ENCODE results near the gene SEC24A.
"Not testable (repeated sequence)": the region's sequence is repeated elsewhere in the genome, so short reads cannot be mapped to it uniquely, and the experiment has no call there.

SEC24A gene

DNA sequence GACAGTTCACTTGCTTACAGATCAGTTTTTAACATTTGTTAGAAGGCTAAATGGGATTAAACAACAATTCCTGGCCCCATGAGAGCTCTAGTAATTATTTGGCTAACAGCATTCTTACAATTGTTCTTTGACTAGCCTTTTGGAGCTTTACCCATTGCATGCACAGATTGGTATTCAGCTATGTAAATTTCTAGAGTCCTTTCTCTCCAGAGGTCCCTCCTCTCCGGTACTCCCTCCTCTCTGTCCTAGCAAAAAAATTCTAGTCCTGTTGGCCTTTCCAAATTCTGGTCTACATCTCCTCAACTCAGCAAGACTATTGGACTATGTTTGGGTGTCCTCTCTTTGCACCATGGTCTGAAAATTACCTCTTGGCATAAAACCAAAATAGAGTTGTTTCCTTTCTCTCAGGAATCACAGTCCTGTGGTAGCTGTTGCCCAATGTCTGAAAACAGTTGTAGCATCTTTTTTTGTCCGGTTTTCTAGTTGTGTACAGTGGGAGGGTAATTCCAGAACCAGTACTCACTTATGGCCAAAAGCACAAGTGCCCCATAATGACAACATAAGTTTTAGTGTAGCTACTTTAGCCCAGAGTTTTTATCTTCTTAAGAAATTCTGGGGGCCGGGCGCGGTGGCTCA, 34.0 kb upstream of the SEC24A start:
- H3K9me3 ChIP-seq (ENCODE audit: control insufficient read depth, low read length) = no peaks in the 10 kb centered on the region
- no peak overlapping the region for H3K27ac ChIP-seq (ENCODE audit: insufficient read depth, low read length, poor library complexity, severe bottlenecking)
- no peaks in the 10 kb centered on the region for H3K27me3 ChIP-seq (replicated peaks; ENCODE audit: control insufficient read depth, insufficient read depth, low read length, poor library complexity, severe bottlenecking)
- peaks cover 49% of the 10 kb centered on the region for H3K36me3 ChIP-seq (ENCODE audit: control insufficient read depth, insufficient read depth, low read length)
- H3K4me1 ChIP-seq (ENCODE audit: control insufficient read depth, insufficient read depth, low read length, poor library complexity, severe bottlenecking) = no peaks in the 10 kb centered on the region
- H3K4me3 ChIP-seq (ENCODE audit: insufficient read depth, low read depth, low read length, poor library complexity, severe bottlenecking) = no peak overlapping the region
- no peak for DNase-seq

DNA sequence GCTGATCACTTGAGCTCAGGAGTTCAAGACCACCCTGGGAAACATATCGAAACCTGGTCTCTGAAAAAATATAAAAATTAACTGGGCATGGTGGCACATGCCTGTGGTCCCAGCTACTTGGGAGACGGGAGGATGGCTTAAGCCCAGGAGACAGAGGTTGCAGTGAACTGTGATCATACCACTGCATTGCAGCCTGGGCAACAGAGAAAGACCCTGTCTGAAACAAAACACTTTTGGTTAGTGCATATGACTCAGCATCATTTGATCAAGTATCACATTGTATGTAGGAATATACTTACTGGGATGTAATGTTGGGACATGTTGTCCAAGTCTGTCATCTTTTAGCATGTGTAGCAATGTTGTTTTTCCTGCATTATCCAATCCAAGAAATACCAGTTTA, 28.0 kb upstream of the SEC24A start:
- H3K4me3 ChIP-seq (ENCODE audit: insufficient read depth, low read depth, low read length, poor library complexity, severe bottlenecking) = no peak overlapping the region
- H3K9me3 ChIP-seq (ENCODE audit: control insufficient read depth, low read length) = no peaks in the 10 kb centered on the region
- DNase-seq = no peak
- no peak overlapping the region for H3K27ac ChIP-seq (ENCODE audit: insufficient read depth, low read length, poor library complexity, severe bottlenecking)
- H3K27me3 ChIP-seq (replicated peaks; ENCODE audit: control insufficient read depth, insufficient read depth, low read length, poor library complexity, severe bottlenecking) = no peaks in the 10 kb centered on the region
- peaks cover 38% of the 10 kb centered on the region for H3K36me3 ChIP-seq (ENCODE audit: control insufficient read depth, insufficient read depth, low read length)
- no peaks in the 10 kb centered on the region for H3K4me1 ChIP-seq (ENCODE audit: control insufficient read depth, insufficient read depth, low read length, poor library complexity, severe bottlenecking)

DNA sequence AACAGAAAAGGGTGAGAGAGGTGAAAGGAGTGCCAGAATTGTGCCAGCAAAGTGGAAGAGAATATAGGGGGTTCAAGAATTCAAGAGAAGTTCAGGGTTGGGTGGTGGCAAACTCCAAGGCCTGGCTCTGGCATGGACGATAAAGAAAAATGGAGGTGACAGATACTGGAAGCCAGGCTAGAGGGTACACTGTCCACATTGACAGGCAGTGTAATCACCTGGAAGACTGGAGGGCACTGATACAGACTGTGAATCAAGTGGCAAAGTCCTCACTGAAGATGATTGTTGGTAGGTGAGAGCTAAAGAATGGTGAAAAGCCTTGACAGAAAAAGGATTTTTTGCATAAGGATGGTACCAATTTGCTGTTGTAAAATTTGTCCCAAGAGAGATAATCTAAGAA, 23.0 kb upstream of the SEC24A start:
- DNase-seq = no peak
- H3K4me3 ChIP-seq (ENCODE audit: insufficient read depth, low read depth, low read length, poor library complexity, severe bottlenecking) = no peak overlapping the region
- H3K4me1 ChIP-seq (ENCODE audit: control insufficient read depth, insufficient read depth, low read length, poor library complexity, severe bottlenecking) = no peaks in the 10 kb centered on the region
- peaks cover 15% of the 10 kb centered on the region for H3K36me3 ChIP-seq (ENCODE audit: control insufficient read depth, insufficient read depth, low read length)
- no peak overlapping the region for H3K27ac ChIP-seq (ENCODE audit: insufficient read depth, low read length, poor library complexity, severe bottlenecking)
- H3K27me3 ChIP-seq (replicated peaks; ENCODE audit: control insufficient read depth, insufficient read depth, low read length, poor library complexity, severe bottlenecking) = no peaks in the 10 kb centered on the region
- H3K9me3 ChIP-seq (ENCODE audit: control insufficient read depth, low read length) = no peaks in the 10 kb centered on the region

DNA sequence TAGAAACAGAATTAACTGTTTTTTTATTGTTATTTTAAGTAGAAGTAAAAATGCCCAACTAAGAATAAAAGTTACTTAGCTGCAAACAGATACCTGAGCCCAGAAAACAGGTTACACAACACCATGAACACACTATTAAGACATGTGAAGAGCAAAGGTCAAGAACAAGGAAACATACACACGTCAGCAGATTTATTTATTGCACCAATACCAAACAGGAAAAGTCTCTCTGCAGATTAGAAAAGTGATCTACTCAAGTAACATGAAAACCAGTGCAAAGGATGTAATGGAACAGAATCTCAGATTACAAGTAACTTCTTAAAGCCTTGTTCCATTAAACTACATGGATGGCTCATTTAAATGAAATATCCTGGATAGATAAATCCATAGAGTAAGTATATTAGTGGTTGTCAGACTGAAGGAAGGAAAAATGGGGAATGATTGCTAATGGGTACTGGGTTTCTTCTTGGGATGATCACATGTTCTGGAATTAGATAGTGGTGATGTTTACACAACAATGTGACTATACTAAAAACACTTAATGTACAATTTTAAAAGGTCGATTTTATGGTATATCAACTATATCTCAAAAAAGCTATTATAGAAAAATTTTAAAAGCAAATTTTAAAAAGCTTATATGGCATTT, 22.1 kb upstream of the SEC24A start:
- no peak overlapping the region for H3K27ac ChIP-seq (ENCODE audit: insufficient read depth, low read length, poor library complexity, severe bottlenecking)
- peaks cover 4% of the 10 kb centered on the region for H3K4me1 ChIP-seq (ENCODE audit: control insufficient read depth, insufficient read depth, low read length, poor library complexity, severe bottlenecking)
- DNase-seq = no peak
- no peak overlapping the region for H3K4me3 ChIP-seq (ENCODE audit: insufficient read depth, low read depth, low read length, poor library complexity, severe bottlenecking)
- H3K36me3 ChIP-seq (ENCODE audit: control insufficient read depth, insufficient read depth, low read length) = peaks cover 11% of the 10 kb centered on the region
- no peaks in the 10 kb centered on the region for H3K9me3 ChIP-seq (ENCODE audit: control insufficient read depth, low read length)
- no peaks in the 10 kb centered on the region for H3K27me3 ChIP-seq (replicated peaks; ENCODE audit: control insufficient read depth, insufficient read depth, low read length, poor library complexity, severe bottlenecking)

DNA sequence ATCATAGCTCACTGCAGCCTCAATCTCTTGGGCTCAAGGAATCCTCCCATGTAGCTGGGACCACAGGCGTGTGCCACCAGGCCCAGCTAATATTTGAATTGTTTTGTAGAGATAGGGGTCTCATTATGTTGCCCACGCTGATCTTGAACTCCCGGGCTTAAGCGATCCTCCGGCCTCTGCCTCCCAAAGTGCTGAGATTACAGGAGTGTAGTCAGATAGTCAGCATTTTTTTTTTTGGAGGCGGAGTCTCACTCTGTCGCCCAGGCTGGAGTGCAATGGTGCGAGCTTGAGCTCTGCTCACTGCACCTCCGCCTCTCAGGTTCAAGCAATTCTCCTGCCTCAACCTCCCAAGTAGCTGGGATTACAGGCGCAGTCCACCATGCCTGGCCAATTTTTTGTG, 14.4 kb upstream of the SEC24A start:
- Histone ChIP-seq H3K9me3 (ENCODE audit: control insufficient read depth, low read length) (no peaks in the 10 kb centered on the region), H3K27me3 (replicated peaks; ENCODE audit: control insufficient read depth, insufficient read depth, low read length, poor library complexity, severe bottlenecking) (no peaks in the 10 kb centered on the region), H3K4me3 (ENCODE audit: insufficient read depth, low read depth, low read length, poor library complexity, severe bottlenecking) (no peak overlapping the region), H3K4me1 (ENCODE audit: control insufficient read depth, insufficient read depth, low read length, poor library complexity, severe bottlenecking) (peaks cover 7% of the 10 kb centered on the region), H3K27ac (ENCODE audit: insufficient read depth, low read length, poor library complexity, severe bottlenecking) (no peak overlapping the region), H3K36me3 (ENCODE audit: control insufficient read depth, insufficient read depth, low read length) (no peaks in the 10 kb centered on the region)
- no peak for DNase-seq

DNA sequence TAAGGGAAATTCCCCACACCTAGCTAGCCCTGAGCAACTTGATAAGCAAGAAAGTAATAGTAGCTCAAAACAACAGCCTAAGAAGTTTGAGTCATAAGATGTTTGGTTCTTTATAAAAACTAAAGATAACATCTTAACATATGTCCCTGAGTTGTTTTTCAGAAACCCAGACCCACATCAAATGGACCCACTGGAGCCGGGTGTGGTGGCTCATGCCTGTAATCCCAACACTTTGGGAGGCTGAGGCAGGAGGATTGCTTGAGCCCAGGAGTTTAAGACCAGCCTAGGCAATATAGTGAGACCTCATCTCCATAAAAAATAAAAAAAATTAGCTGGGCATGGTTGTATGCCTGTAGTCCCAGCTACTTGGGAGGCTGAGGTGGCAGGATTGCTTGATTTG, 13.2 kb upstream of the SEC24A start:
- H3K27ac ChIP-seq (ENCODE audit: insufficient read depth, low read length, poor library complexity, severe bottlenecking); H3K9me3 ChIP-seq (ENCODE audit: control insufficient read depth, low read length); H3K4me1 ChIP-seq (ENCODE audit: control insufficient read depth, insufficient read depth, low read length, poor library complexity, severe bottlenecking); H3K36me3 ChIP-seq (ENCODE audit: control insufficient read depth, insufficient read depth, low read length); H3K27me3 ChIP-seq (replicated peaks; ENCODE audit: control insufficient read depth, insufficient read depth, low read length, poor library complexity, severe bottlenecking); H3K4me3 ChIP-seq (ENCODE audit: insufficient read depth, low read depth, low read length, poor library complexity, severe bottlenecking); DNase-seq: not testable (repeated sequence)

DNA sequence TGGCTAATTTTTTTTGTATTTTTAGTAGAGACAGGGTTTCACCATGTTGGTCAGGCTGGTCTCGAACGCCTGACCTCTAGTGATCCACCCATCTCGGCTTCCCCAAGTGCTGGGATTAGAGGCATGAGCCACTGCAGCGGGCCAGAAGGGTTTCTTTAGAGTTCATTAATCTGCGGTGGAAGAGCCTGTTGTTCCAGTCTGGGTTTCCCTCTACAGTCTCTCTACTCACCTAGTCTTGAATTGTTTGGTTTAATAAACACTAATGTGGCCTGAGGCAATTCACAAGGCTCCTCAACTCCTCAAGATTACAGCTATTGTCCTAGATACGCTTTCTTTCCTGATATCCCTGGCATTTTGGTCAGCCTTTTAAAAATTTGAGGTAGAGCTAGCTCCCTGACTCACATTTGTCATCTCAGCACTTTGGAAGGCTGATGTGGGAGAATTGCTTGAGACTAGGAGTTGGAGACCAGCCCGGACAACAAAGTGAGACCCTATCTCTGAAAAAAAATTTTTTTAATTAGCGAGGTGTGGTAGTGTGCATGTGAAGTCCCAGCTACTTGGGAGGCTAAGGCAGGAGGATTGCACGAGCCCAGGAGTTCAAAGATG, 11.4 kb upstream of the SEC24A start:
- H3K4me1 ChIP-seq (ENCODE audit: control insufficient read depth, insufficient read depth, low read length, poor library complexity, severe bottlenecking) = no peaks in the 10 kb centered on the region
- H3K4me3 ChIP-seq (ENCODE audit: insufficient read depth, low read depth, low read length, poor library complexity, severe bottlenecking) = no peak overlapping the region
- H3K27ac ChIP-seq (ENCODE audit: insufficient read depth, low read length, poor library complexity, severe bottlenecking) = no peak overlapping the region

DNA sequence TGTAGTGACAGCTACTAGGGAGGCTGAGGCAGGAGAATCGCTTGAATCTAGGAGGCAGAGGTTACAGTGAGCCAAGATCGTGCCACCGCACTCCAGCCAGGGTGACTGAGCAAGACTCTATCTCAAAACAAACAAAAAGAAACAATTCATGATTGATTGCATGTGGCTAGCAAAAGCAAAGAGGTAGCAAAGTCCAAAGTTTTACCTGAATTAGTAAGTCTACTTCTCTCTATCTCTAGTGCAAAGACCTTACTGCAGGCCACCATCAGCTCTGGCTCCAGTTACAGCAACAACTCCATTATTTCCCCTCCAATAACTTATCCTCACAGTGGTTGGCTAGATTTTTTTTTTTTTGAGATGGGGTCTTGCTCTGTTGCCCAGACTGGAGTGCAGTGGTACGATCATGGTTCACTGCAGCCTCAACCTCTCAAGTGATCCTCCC, 9.8 kb upstream of the SEC24A start:
- no peak for DNase-seq
- Histone ChIP-seq H3K4me3 (ENCODE audit: insufficient read depth, low read depth, low read length, poor library complexity, severe bottlenecking) (no peak overlapping the region), H3K27ac (ENCODE audit: insufficient read depth, low read length, poor library complexity, severe bottlenecking) (no peak overlapping the region), H3K4me1 (ENCODE audit: control insufficient read depth, insufficient read depth, low read length, poor library complexity, severe bottlenecking) (no peaks in the 10 kb centered on the region), H3K27me3 (replicated peaks; ENCODE audit: control insufficient read depth, insufficient read depth, low read length, poor library complexity, severe bottlenecking) (no peaks in the 10 kb centered on the region), H3K36me3 (ENCODE audit: control insufficient read depth, insufficient read depth, low read length) (no peaks in the 10 kb centered on the region), H3K9me3 (ENCODE audit: control insufficient read depth, low read length) (no peaks in the 10 kb centered on the region)

More for the DNA sequence above, 11.4 kb upstream of the SEC24A start:
- H3K9me3 ChIP-seq (ENCODE audit: control insufficient read depth, low read length) = no peaks in the 10 kb centered on the region
- H3K27me3 ChIP-seq (replicated peaks; ENCODE audit: control insufficient read depth, insufficient read depth, low read length, poor library complexity, severe bottlenecking) = no peaks in the 10 kb centered on the region
- H3K36me3 ChIP-seq (ENCODE audit: control insufficient read depth, insufficient read depth, low read length) = no peaks in the 10 kb centered on the region
- DNase-seq = no peak

DNA sequence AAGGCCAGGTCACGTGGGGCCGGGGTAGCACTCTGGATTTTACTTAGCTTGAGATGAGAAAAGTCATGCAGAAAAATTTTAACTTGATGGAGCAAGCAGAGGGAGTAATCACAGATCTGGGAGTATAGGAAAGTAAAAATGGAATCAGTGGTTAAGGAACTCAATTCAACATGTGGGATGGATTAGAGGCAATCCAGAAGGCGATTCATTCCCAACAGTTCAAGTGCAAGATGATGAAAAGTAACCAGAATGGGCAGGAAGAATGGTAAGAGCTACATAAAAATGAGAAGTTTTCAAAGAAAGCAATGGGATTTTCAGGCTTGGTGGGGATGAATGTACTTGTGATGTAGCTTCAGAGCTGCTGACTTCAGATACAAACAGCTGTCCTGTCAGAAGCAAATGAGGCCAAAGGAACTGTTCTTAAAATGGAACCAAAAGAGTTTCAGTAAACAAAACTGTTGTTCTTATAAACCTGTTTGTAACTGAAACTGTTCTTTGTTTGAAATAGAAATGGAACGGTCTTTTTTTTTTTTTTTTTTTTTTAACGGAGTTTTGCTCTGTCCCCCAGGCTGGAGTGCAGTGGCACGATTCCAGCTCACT, 5.6 kb upstream of the SEC24A start:
- Histone ChIP-seq H3K27ac (ENCODE audit: insufficient read depth, low read length, poor library complexity, severe bottlenecking) (no peak overlapping the region), H3K27me3 (replicated peaks; ENCODE audit: control insufficient read depth, insufficient read depth, low read length, poor library complexity, severe bottlenecking) (no peaks in the 10 kb centered on the region), H3K4me3 (ENCODE audit: insufficient read depth, low read depth, low read length, poor library complexity, severe bottlenecking) (no peak overlapping the region), H3K9me3 (ENCODE audit: control insufficient read depth, low read length) (no peaks in the 10 kb centered on the region), H3K4me1 (ENCODE audit: control insufficient read depth, insufficient read depth, low read length, poor library complexity, severe bottlenecking) (no peaks in the 10 kb centered on the region), H3K36me3 (ENCODE audit: control insufficient read depth, insufficient read depth, low read length) (no peaks in the 10 kb centered on the region)
- DNase-seq = no peak

All from effector memory CD4-positive, alpha-beta T cell (primary cell).